Endothelial cell of umbilical vein (primary cell): Measurements from ENCODE around the gene PIK3CB. TPM values are rescaled to one million over a fixed set of nuclear protein-coding genes. Genes with fewer than 3 reads are reported as not detected.

Experiments used
- BruUV-seq: library from RNA; stranded (reverse); fragments of 400-500 nt; replicated peaks from 2 replicates; lab custom pipeline; 2021; lab: Mats Ljungman, UMichigan
- CTCF ChIA-PET: fragments of 300-600, 350-600 bp; sonication (Branson Sonifier 250); formaldehyde crosslinking; loops from one replicate; lab custom pipeline; 2021; ENCODE audit warnings: antibody characterized with exemption, inconsistent platforms; lab: Charles Lee
- POLR2A ChIA-PET: fragments of 300-600, 350-600 bp; sonication (Branson Sonifier 250); formaldehyde crosslinking; loops from one replicate; lab custom pipeline; 2021; ENCODE audit warnings: antibody characterized with exemption, inconsistent platforms; lab: Charles Lee
- DNase-seq: peaks from one replicate; pipeline ENCODE4 v3.0.0-alpha.2; 2011; ENCODE audit warnings: low read depth, low spot score
- FAIRE-seq: peaks from 2 replicates; lab custom pipeline; 2011; peaks lifted over from hg19 to GRCh38; lab: Jason Lieb, UNC
- H2AFZ ChIP-seq: 2 replicates; pipeline ENCODE4 v1.6.0; 2012; ENCODE audit warnings: low read depth, low read length, control low read depth, inconsistent platforms
- H3K27ac ChIP-seq: 2 replicates; pipeline ENCODE4 v1.5.1; 2011; ENCODE audit warnings: low read depth, mild to moderate bottlenecking, control low read depth, low read length, moderate library complexity; ENCODE audit not compliant: insufficient read depth
- H3K27me3 ChIP-seq, 2 experiments: 2 replicates each; pipeline versions ENCODE4 v1.6.0 to v1.6.1; 2011; ENCODE audit warnings: low read length in 2 of 2, mixed read lengths in 1 of 2; ENCODE audit not compliant: control insufficient read depth in 2 of 2, insufficient read depth in 2 of 2
- H3K36me3 ChIP-seq, 2 experiments: 2 replicates in 1 of 2; 3 replicates in 1 of 2; pipeline ENCODE4 v1.5.1; 2011; ENCODE audit warnings: low read length in 2 of 2, mild to moderate bottlenecking in 1 of 2, moderate library complexity in 1 of 2; ENCODE audit not compliant: control insufficient read depth in 2 of 2, insufficient read depth in 2 of 2; ENCODE audit errors: extremely low read depth in 1 of 2
- H3K4me1 ChIP-seq: 3 replicates; pipeline ENCODE4 v1.5.1; 2011; ENCODE audit warnings: mild to moderate bottlenecking, low read length; ENCODE audit not compliant: control insufficient read depth, insufficient read depth; ENCODE audit errors: extremely low read depth
- H3K4me2 ChIP-seq: 2 replicates; pipeline ENCODE4 v1.6.1; 2011; ENCODE audit warnings: low read length, control low read depth, mixed read lengths; ENCODE audit not compliant: insufficient read depth
- H3K4me3 ChIP-seq, 3 experiments: fragments of 200-600 bp in 1 of 3; sonication (generic), shearing (Covaris generic) in 1 of 3; replicated peaks in 1 of 3; 2 replicates each; pipeline ENCODE4 v1.5.1; 2011 to 2016; ENCODE audit warnings: control low read depth in 3 of 3, low read length in 3 of 3, mild to moderate bottlenecking in 2 of 3, inconsistent platforms in 1 of 3, low read depth in 1 of 3, moderate library complexity in 1 of 3; ENCODE audit not compliant: insufficient read depth in 1 of 3
- H3K79me2 ChIP-seq: 2 replicates; pipeline ENCODE4 v1.6.0; 2012; ENCODE audit warnings: low read length, inconsistent platforms; ENCODE audit not compliant: control insufficient read depth, insufficient read depth
- H3K9ac ChIP-seq: replicated peaks from 2 replicates; pipeline ENCODE3; 2011; ENCODE audit warnings: low read length, control low read depth; ENCODE audit not compliant: insufficient read depth; ENCODE audit errors: extremely low read depth
- H3K9me1 ChIP-seq: replicated peaks from 3 replicates; pipeline ENCODE4 v1.6.0; 2011; ENCODE audit warnings: mild to moderate bottlenecking, low read length; ENCODE audit not compliant: control insufficient read depth, insufficient read depth; ENCODE audit errors: extremely low read depth
- H3K9me3 ChIP-seq: replicated peaks from 2 replicates; pipeline ENCODE4 v1.5.1; 2012; ENCODE audit warnings: low read length, inconsistent platforms; ENCODE audit not compliant: control insufficient read depth, insufficient read depth
- H4K20me1 ChIP-seq: replicated peaks from 2 replicates; pipeline ENCODE3; 2011; ENCODE audit warnings: mild to moderate bottlenecking, low read length; ENCODE audit not compliant: control insufficient read depth, insufficient read depth; ENCODE audit errors: extremely low read depth
- EZH2 ChIP-seq: IDR thresholded peaks from 2 replicates; pipeline ENCODE4 v1.6.1; 2012; ENCODE audit warnings: borderline replicate concordance, low read depth, mild to moderate bottlenecking, moderate library complexity, low read length, inconsistent platforms; ENCODE audit not compliant: severe bottlenecking
- FOS ChIP-seq: IDR thresholded peaks from 2 replicates; pipeline ENCODE4 v1.6.1; 2011; ENCODE audit warnings: mild to moderate bottlenecking, low read length, moderate library complexity, borderline replicate concordance; ENCODE audit not compliant: insufficient read depth
- GATA2 ChIP-seq: IDR thresholded peaks from 2 replicates; pipeline ENCODE4 v1.7.0; 2011; ENCODE audit warnings: low read depth, mild to moderate bottlenecking, moderate library complexity, mixed read lengths, low read length; ENCODE audit not compliant: insufficient read length, insufficient read depth
- JUN ChIP-seq: IDR thresholded peaks from 2 replicates; pipeline ENCODE4 v1.6.1; 2011; ENCODE audit warnings: borderline replicate concordance, low read depth; ENCODE audit not compliant: insufficient read length, insufficient read depth
- MYC ChIP-seq: IDR thresholded peaks from one replicate; pipeline ENCODE4 v1.6.1; 2011; ENCODE audit warnings: mild to moderate bottlenecking, low read depth, low read length
- dilution Hi-C: fragments of 300-500 bp; cut with MboI; formaldehyde crosslinking; loops from one replicate; pipeline ENCODE4 v1.15.0; 2019; ENCODE audit warnings: low sequenced_read_pairs; ENCODE audit not compliant: extremely low pct_ligation_motif_present
- intact Hi-C: fragments of 100-400 bp; cut with micrococcal nuclease; formaldehyde crosslinking; loops from one replicate; pipeline ENCODE4 v1.10.0; 2022
- polyA plus RNA-seq, 4 experiments: library from polyadenylated mRNA; depleted of rRNA in 3 of 4; stranded (reverse) in 3 of 4; unstranded in 1 of 4; fragments of >200 nt; gene quantifications; 2 replicates each; pipeline versions ENCODE4 v1.2.1 to v1.2.3, GENCODE V29; 2011 to 2012; ENCODE audit warnings: missing spikeins in 1 of 4
- total RNA-seq: library from RNA; stranded (reverse); gene quantifications from 2 replicates; pipeline ENCODE4 v1.2.3, GENCODE V29; 2021
- TF ChIP-seq, protein P1 (sequence below): IDR thresholded peaks from 2 replicates; pipeline ENCODE4 v1.6.1; 2011; ENCODE audit not compliant: insufficient read depth, insufficient read length

The PIK3CB gene
- total and polyA plus RNA-seq, 2 donors (not counting 3 experiments of a cell fraction or from before 2014, with no cell fraction given): 9.0 to 29.8 TPM

DNA sequence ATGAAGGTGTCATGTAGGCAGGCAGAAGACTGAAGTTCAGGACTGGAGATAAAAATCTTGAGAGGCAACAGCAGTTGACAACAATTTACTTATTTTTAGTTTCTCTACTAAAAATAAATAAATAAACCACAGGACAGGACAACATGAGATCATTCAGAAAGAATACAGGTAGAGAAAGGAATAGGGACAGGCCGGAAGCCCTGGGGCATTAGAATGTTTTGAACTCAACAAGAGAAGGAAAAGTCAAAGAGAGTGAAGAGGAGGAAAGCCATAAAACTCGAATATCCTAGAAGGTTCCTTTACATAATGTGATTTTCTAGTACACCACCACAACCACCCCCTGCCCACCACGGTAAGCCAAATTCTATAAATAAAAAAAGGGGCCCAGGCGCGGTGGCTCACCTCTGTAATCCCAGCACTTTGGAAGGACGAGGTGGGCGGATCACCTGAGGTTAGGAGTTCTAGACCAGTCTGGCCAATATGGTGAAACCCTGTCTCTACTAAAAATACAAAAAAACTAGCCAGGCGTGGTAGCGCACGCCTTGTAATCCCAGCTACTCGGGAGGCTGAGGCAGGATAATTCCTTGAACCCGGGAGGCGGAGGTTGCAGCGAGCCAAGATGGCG, 4.7 kb downstream of the PIK3CB start:
- dilution Hi-C loops: no loop called here
- Histone ChIP-seq H3K9me3 (no peaks in the 10 kb centered on the region), H3K9me1 (no peaks in the 10 kb centered on the region), H3K4me2 (no peak overlapping the region), H3K36me3 (peaks cover 0 to 3% of the 10 kb centered on the region in 2 experiments), H3K4me3 (no peak overlapping the region), H3K4me1 (peaks cover 10% of the 10 kb centered on the region), H2AFZ (no peak overlapping the region), H4K20me1 (no peaks in the 10 kb centered on the region), H3K27me3 (no peaks in the 10 kb centered on the region), H3K9ac (no peak overlapping the region), H3K79me2 (peaks cover 65% of the 10 kb centered on the region), H3K27ac (no peak overlapping the region)
- intact Hi-C loops: loop anchor here (5.0 kb wide), 1 partner anchor 133 kb away; no protein-coding TSS in a partner anchor
- TF ChIP-seq MYC (no peak), EZH2 (no peak), GATA2 (no peak), JUN (no peak), FOS (no peak)
- TF ChIP-seq, protein P1, sequence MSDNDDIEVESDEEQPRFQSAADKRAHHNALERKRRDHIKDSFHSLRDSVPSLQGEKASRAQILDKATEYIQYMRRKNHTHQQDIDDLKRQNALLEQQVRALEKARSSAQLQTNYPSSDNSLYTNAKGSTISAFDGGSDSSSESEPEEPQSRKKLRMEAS: no peak
- ChIA-PET POLR2A (no interaction called here), CTCF (no interaction called here)
- no TSS peak for BruUV-seq
- FAIRE-seq (no peak), DNase-seq (no peak)

DNA sequence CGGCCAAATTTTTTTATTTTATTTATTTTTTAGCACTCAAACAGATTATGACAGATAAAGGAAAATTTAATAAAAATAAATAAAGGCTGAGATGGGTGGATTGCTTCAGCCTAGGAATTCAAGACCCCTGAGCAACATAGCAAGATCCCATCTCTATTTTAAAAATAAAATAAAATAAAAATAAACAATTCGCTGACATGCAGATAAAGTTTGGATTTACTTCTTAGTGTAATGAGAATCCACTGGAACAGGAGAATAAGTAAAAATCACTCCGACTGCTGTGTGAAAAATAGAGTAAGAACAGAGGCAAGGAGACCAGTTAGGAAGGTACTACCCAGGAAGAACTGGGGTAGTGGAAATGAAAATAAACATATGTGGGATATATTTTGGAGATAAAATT, 5.6 kb downstream of the PIK3CB start:
- TF ChIP-seq FOS: no peak
- no TSS peak for BruUV-seq
- intact Hi-C loops: no loop called here
- no peak overlapping the region for H3K27ac ChIP-seq
- peaks cover 66% of the 10 kb centered on the region for H3K79me2 ChIP-seq
- ChIA-PET POLR2A (no interaction called here), CTCF (no interaction called here)
- no peak overlapping the region for H3K4me3 ChIP-seq
- no peaks in the 10 kb centered on the region for H3K27me3 ChIP-seq
- peaks cover 13% of the 10 kb centered on the region for H3K4me1 ChIP-seq
- H4K20me1 ChIP-seq: no peaks in the 10 kb centered on the region
- DNase-seq (no peak), FAIRE-seq (no peak)
- H3K9ac ChIP-seq: no peak overlapping the region
- dilution Hi-C loops: no loop called here
- H3K36me3 ChIP-seq: peaks cover 0 to 3% of the 10 kb centered on the region in 2 experiments
- no peak overlapping the region for H2AFZ ChIP-seq
- no peaks in the 10 kb centered on the region for H3K9me3 ChIP-seq
- H3K9me1 ChIP-seq: no peaks in the 10 kb centered on the region
- no peak overlapping the region for H3K4me2 ChIP-seq
